Measurements from ENCODE around the gene RCBTB2.

Gene RCBTB2

DNA sequence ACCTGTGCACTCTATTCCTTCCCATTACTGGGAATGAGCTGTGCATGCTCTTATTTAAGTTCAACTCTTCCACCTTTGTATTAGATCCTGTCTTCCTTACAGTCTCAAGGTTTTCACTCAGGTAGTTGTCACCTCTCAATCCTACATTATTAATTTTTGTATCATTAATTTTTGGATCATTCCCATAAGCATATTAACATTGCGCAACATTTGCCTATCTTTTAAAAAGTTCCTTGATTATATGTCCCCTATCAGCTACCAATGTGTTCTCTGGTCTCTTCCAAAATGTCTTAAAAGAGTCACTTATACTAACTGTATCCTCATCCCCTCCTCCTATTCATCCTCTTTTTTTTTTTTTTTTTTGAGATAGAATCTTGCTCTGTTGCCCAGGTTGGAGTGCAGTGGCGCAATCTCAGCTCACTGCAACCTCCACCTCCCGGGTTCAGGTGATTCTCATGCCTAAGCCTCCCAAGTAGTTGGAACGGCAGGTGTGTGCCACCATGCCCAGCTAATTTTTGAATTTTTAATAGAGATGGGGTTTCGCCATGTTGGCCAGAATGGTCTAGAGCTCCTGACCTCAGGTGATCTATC lies 2.1 kb upstream of the RCBTB2 start:
- no peak for FAIRE-seq
- no peak for DNase-seq (ENCODE audit: extremely low spot score, insufficient read length, low read depth)

DNA sequence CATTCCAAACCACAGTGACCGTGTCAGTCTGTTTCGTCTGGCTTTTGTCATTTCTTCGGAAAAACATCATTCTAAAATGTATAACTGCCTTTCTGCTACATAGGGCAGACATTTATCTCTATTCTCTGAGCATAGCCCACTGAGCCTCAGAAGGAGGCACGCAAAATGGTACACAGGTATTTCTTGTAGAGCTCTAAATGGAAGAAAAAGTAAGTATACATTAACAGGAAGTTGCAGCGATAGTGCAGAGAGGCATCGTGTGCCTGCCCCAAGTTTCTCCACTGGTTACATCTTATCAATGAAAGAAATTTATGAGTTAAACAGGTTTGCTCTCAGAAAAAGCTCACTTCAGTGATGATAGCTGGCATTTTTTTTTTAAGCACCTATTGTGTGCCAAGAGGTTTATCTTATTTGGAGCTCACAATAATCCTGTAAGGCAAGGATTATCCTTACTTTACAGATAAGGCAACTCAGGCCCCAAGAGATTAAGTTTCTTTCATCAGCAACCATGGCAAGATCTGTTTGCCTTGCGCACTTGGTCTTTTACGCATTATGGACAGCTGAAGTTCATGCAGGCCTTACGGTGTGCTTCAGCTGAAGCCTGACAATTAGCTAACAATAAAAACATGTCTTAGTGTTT lies 1.2 kb upstream of the RCBTB2 start:
- FAIRE-seq: no peak

DNA sequence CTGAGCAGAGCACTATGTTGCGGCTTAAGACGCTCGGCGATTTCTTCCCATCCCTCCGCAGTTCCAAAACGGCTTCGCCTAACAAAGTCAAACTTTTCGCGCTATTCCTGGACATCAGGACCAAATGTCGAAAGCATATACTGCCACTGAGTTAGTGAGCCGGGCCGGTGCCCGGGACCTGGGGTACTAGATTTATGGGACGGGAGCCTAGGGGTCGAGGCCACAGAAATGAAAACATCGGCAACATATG lies 699 bp downstream of the RCBTB2 start:
- no peak for DNase-seq (ENCODE audit: extremely low spot score, insufficient read length, low read depth)

More for the DNA sequence above, 1.2 kb upstream of the RCBTB2 start:
- no peak for DNase-seq (ENCODE audit: extremely low spot score, insufficient read length, low read depth)

DNA sequence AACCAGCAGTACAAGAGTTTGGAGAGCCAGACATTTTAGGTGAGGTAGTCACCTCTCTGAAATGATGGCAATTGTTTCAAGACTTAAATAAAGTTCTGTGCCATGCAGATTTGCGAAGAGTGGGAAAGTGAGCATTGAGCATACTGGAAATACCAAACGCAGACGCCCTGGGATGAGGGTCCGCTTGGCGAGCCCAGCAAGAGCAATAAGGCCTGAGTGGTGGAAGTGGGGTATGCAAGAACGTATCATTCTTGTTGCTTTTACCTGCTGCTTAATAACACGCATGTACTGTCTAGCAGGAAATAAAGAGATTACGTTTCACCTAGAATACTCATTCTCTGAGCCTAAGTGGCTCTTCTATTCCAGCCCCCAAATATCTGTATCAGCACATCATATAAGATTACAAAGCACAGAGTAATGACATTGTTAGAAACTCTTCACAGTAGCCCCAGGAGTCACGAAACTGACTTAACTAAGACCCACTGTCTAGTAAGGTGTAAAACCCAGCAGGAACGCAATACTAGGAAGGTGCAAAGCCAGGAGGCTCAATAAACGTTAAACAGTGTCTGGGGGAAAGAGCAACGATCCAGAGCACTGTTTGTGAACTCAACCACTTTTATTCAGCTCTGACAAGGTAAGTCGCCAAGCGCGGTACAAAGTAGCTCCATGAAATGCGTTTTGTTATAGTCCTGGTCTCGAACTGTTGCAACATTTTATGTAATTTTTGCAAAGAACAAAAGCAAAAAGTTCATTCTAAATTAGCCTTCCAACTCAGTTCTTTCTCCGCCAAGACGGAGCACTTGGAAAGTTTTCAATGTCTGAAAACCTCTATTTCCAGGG lies 1.2 kb downstream of the RCBTB2 start:
- peak; percentile 86 for FAIRE-seq

More for the DNA sequence above, 699 bp downstream of the RCBTB2 start:
- FAIRE-seq: no peak

DNA sequence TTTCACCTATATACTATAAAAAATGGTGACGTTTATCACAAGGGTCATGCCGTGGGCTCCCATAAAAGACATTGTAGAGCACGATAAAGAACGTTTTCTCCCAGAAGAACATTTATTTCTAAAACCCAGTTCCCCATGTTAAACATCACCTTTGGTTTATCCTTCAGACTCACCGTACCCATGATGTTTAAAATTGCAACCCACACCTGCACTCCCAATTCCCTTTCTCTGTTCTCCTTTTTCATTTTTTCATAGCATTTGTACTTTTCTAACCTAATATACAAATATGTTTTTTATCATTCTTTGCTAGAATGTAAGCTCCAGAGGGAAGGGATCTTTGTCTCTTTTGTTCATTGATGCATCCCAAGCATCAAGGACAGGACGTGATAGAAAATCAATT lies 2.0 kb downstream of the RCBTB2 start:
- no peak for DNase-seq (ENCODE audit: extremely low spot score, insufficient read length, low read depth)
- FAIRE-seq: peak; percentile 85

More for the DNA sequence above, 1.2 kb downstream of the RCBTB2 start:
- DNase-seq (ENCODE audit: extremely low spot score, insufficient read length, low read depth): no peak

DNA sequence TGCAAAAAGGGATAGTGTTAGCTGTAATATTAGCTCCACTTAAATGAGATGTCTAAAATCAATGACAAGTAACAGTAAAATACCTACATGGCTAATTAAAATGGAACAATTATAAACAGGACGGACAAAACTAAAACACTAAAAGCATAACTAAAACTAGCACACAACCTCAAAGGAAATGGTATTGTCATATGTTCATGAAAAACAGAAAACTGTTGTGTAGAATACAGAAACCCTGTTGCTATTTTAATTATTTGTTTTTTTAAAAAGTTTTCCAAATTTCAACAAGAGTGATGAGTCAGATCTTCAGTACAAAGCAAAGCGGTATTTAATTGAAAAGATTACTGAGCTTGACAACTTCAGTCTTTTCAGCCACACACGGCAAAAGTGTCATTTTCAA lies 4.2 kb downstream of the RCBTB2 start:
- no peak for DNase-seq (ENCODE audit: extremely low spot score, insufficient read length, low read depth)
- peak; percentile 90 for FAIRE-seq

DNA sequence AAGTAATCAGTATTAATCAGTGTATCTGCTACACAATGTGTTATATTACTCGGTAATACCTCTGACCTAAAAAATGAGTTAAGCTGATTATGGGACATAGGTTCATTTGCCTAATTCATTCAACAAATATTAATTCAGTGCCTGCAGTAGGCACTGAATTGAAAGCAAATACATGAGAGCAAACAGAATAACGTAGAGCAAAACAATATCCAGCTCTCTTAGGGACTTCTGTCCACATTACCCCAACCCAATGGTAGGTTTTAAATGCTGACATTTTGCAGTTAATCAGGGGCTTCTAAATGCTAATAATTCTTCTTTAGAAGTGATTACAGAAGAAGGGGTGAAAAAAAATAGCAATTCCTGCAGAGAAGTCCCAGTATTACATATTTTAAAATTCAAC lies 4.9 kb downstream of the RCBTB2 start:
- peak; percentile 49 for FAIRE-seq
- DNase-seq (ENCODE audit: extremely low spot score, insufficient read length, low read depth): no peak

DNA sequence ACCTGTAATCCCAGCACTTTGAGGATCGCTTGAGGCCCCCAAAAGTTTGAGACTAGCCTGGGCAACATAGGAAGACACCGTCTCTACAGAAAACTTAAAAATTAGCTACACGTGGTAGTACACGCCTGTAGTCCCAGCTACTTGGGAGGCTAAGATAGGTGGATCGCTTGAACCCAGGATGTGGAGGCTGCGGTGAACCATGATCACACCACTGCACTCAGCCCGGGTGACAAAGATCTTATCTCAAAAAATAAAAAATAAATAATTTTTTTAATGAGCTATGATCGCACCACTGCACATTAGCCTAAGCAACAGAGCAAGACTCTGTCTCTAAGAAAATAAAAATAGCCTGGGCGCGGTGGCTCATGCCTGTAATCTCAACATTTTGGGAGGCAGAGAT lies 6.6 kb downstream of the RCBTB2 start:
- no peak for DNase-seq (ENCODE audit: extremely low spot score, insufficient read length, low read depth)
- no peak for FAIRE-seq

DNA sequence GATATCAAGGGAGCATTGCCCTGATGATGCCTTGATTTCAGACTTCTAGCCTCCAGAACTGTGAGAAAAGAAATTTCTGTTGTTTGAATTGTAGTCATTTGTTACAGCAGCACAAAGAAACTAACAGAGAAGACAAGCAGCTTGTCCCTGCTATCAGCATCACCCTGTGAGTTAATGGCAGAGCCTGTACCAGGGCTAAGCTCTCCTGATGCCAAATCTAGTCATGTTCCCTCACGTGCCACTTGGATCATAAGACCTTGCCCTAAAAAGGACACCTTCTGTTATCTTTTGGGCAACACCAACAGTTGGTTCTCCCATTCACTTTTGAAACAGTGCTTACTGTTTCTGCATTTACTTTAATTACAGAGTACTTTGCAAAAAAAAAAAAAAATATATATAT lies 14.8 kb downstream of the RCBTB2 start:
- DNase-seq (ENCODE audit: extremely low spot score, insufficient read length, low read depth) (no peak), FAIRE-seq (peak; percentile 48)

DNA sequence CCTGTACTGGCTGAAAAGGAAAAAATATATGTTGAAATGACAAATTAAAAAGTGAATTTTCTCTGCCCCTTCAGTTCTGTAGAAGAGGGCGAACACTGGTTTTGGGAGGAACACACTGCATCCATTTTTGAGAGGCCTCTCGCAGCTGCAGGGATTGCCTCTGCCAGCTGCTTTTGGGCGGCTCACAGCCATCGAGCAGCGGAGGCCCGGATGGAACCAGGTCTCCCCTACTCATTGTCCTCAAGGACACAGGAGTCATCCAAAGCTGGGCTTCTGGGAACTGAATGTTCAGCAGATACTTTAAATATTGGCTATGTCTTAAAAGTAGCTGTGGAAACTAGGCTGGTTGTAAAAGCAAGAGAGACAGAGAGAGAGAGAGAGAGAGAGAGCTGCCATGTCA lies 17.1 kb downstream of the RCBTB2 start:
- DNase-seq (ENCODE audit: extremely low spot score, insufficient read length, low read depth) (no peak), FAIRE-seq (no peak)

DNA sequence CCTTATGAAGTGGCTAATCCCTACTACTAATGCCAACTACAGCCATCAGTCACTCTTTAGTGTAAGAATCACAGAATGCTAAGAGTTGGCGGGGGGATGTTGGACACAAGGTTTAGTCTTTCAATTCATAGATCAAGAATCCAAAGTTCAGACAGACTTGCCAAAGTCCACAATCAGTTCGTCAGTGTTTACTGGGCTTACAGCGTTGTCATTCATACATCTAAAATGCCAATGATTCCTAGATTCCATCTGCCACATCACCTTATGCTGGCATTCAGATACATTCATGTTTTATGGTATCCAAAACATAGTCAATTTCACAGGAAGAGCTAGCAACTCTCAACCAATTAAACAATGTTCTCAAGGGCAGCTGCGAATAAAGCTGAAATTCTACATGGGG lies 18.1 kb downstream of the RCBTB2 start:
- no peak for DNase-seq (ENCODE audit: extremely low spot score, insufficient read length, low read depth)
- no peak for FAIRE-seq

DNA sequence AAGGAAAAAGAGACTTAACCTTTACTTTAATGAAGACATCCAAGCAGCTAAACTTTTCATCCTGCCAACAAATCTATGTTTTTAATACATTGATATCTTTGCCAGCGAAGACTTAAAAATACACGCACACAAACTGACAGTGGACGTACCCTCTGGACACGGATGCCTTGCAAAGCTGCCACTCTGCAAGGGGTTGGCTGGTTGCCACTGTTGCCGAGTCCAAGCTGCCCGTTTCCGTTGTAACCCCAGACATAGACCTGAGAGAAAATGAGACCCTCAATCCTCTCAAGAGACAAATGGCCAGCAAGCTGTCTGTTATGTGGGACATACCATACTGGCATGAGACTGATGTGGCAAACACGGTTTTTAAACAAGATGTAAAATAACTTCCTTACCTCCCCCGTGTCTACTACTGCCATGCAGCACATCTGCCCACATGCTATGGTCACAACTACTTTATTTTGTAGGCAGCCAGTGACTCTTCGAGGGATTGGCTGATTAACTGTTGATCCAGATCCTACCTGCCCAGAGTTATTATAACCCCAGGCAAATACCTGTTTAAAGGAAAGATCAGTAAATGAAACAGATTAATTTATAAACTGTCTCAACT lies 21.2 kb downstream of the RCBTB2 start:
- FAIRE-seq: no peak
- no peak for DNase-seq (ENCODE audit: extremely low spot score, insufficient read length, low read depth)

DNA sequence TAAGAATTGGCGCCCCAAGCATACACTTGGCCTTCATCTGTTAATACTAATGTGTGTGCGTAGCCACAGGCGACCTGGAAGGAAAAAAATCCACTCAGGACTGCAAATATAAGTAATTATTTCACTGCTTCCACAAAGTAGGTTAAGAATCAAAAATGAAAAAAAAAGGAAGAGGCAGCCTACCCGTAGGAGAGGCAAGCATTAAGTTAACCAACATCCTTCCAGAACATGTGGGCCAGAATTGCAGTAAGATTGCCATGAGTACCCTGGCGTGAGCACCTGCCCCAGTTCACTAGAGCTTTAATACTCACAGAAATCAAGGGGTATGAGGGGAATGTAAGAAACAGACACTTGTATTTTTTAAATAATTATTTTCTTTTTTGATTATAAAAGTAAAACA lies 22.2 kb downstream of the RCBTB2 start:
- FAIRE-seq (no peak), DNase-seq (ENCODE audit: extremely low spot score, insufficient read length, low read depth) (no peak)

DNA sequence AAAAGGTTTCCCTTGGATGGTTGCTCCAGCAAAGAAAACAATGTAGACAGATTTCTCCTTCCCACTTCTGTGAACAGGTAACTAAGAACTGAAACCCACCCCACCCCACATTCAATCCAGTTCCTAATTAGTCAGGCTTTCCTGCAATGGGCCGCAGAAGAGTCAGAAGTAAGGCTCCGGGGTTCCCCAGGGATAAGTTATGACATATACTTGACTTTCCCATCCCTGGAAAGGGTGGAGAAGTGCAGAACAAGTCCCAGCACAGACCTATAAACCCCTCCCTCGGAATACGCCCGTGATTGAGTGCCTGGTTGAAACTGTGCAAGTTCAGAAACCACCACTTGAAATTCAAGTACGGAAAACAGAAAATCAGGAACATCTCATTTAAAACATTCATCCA lies 24.9 kb downstream of the RCBTB2 start:
- DNase-seq (ENCODE audit: extremely low spot score, insufficient read length, low read depth) (no peak), FAIRE-seq (no peak)

DNA sequence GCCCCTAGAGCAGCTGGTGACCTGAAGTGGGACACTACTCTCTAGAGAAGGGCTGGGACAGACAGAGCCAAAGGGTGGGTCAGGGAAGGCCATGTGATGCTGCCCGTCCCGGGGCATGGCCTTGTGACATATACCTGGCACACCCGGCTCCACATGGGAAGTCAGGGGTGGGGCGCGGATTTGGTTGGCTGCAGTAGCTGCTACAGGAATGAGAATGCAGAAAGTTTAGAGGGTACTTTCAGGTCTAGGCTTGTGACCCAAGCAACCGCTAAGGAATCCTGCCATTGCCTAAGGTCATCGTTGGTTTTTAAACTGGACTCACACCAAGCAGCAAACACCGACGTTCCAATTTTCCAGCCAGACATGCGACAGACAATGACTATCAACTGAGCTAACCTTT lies 25.9 kb downstream of the RCBTB2 start:
- FAIRE-seq (no peak), DNase-seq (ENCODE audit: extremely low spot score, insufficient read length, low read depth) (no peak)

DNA sequence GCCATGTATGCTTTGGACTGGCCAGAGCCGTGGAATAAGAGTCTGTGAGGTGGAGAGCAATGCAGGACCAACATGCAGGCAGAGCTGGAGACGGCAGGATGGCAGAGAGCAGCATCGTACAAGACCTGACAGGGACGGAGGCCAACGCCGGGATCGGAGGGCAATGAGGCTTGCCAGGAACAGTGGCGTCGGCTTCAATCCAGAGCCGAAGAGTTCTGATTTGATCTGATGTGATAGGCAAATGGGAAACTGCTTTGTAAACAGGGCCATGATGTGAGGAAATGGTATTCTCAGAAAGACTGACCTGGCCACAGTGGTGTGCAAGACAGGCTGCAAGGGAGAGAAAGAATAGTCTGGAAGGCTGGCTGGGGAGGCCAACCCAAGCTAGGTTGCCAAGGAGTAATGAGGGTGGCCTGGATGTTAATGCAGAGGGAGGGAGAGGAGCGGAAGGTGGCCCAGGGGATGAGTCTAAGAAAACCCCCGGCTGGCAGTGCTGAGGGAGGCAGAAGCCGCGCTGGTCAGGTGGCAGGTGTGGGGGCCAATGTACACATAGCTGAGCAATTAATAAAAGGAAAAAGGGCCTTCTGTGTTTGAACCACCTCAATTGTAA lies 26.7 kb downstream of the RCBTB2 start:
- DNase-seq (ENCODE audit: extremely low spot score, insufficient read length, low read depth) (no peak), FAIRE-seq (no peak)

DNA sequence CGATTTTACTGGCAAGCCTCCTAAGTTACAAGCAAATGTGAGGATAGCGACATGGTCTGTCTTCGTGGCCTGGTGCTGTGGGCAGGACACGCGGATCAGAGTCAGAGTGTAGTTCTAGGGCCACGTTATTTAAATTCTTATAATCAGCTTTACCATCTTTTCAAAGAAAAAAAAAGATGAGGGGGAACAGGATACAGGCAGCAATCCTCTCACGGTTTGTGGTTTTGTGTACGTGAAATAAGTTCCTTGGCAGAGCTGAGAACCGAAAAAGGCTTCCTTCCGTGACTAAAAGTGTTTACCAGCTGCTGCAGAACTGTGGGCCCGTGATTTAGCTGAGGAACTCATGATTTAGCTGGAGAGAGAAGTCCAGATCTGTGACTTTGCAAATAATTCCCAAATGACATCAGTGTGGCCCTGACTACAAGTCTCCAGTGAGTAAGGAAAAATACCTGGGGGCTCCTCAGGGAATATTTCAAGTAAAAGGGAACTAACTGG lies 27.2 kb downstream of the RCBTB2 start:
- peak; percentile 100 for FAIRE-seq
- DNase-seq (ENCODE audit: extremely low spot score, insufficient read length, low read depth): peak; percentile 56

DNA sequence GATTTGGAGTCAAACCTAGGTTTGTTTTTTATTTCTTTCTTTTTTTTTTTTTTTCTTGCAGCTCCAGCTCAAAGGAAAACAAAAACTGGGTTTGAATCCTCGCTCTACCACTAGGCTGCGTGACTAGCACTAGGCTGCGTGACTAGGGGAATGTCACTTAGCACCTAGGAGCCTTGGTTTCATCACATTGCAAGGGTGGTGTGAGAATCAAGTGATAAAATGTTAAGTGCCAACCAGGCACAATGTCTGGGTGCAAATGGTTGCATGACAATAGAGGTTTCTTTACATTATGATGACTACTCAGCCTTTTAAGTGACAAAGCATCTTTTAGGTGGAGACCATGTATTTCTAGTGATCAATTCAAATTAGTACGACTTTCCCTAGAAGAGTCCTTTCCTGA lies 27.9 kb downstream of the RCBTB2 start:
- FAIRE-seq (no peak), DNase-seq (ENCODE audit: extremely low spot score, insufficient read length, low read depth) (no peak)

DNA sequence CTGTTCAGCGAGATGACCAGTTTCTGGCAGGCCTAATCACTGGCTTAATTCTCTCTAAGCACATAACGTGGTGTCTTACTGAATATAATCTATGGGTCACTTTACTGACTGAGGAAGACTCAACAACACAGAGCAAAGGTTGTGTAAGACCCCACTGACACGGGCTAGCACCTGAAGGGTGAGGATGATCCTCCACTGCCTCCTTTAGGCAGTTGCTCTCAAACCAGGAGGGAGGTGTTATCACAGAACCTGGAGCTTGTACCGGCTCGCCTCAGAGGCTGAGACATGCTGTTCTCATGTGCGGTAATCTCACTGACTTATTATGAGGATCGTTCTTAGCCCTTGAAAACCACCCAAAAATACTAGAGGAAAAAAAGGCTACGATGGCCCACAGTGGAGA lies 28.3 kb downstream of the RCBTB2 start:
- DNase-seq (ENCODE audit: extremely low spot score, insufficient read length, low read depth) (no peak), FAIRE-seq (no peak)

DNA sequence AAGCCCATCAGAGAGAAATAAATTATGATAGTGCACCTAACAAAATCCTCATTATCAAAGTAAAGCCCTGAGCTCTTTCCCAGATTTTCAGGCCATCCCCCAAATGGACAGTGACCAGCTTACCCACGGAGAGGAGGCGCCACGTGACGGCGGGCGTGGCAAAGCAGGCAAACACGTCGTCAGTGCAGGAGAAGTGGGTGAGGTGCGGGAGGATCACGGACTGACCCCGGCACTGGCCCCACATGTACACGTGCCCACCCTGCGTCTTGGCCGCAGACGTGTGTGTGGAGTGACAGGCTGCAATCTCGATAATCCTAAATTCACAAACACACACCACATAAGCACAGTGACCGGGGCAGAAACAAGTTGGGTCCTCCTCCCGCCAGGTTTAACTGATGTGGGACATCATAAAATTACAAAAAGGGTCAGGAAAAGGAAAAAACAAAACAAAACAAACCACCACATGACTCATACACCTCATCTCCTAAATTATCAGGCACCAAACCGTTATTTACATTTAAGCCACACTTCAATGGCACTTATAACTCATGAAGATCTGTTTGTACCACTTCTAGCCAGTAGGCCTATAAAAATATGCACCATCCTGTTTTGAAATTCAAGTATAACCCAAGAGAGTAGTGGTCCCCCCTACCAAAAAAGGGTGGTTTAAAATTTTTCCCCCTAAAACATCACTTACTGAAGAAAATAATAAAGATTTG lies 30.1 kb downstream of the RCBTB2 start:
- DNase-seq (ENCODE audit: extremely low spot score, insufficient read length, low read depth): no peak
- no peak for FAIRE-seq

Measured in GM18507 (cell line).